NCI-H82 (cell line): ENCODE results near the gene DALRD3.

Experiments used
- DNase-seq: peaks from one replicate; lab custom pipeline; 2025; lab: John Stamatoyannopoulos, UW

Gene DALRD3

DNA sequence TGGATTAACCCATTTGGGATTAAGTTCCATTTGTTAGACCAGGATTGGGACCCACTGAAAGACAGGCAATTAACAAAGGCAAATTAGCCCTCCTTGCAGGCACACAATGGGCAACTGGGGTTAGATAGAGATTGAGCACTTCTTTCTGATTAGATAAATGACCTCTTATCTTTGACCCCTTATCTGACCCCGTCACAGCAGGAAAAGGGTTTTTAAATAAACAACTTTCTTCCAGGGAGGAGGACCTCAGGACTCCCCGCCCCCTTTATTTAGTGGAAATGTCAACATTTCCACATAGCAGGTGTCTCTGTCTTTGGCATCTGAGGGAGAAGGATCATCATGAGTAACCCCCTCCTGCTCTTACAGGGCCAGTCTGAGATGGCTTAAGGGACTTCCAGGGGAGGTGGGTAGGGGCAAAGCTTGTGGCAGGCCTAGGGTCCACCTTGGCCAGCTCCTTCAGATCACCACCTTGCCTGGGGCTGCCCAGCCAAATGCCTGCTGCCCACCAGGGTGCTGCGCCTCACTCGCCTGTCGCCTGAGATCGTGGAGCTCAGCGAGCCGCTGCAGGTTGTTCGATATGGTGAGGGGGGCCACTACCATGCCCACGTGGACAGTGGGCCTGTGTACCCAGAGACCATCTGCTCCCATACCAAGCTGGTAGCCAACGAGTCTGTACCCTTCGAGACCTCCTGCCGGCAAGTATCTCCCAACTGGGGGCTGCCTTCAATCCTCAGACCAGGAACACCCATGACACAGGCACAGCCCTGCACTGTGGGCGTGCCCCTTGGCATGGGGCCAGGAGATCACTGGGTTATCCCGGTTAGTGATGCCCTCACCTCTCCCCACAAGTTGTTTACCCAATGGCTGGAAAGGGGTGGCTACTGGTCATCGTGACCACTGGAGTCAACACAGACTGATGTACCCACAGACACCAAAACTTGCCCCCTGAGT is 13.8 kb downstream of the DALRD3 start:
- DNase-seq, result peak; percentile 21

DNA sequence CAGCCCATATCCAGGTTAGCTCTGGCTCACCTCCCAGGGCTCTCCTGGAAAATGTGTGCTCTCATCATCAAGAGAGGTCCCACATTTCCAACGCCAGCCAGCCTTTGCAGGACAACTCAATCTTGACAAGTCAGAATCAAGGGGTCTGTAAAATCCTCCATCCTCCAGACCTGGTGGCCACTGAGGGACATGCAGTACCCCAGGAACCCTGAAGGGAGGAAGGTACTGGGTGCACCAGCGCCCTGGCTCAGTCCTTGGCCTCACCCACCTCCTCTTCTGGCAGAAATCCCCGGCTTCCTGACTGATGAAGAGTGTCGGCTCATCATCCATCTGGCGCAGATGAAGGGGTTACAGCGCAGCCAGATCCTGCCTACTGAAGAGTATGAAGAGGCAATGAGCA is 17.2 kb downstream of the DALRD3 start:
- no peak for DNase-seq

DNA sequence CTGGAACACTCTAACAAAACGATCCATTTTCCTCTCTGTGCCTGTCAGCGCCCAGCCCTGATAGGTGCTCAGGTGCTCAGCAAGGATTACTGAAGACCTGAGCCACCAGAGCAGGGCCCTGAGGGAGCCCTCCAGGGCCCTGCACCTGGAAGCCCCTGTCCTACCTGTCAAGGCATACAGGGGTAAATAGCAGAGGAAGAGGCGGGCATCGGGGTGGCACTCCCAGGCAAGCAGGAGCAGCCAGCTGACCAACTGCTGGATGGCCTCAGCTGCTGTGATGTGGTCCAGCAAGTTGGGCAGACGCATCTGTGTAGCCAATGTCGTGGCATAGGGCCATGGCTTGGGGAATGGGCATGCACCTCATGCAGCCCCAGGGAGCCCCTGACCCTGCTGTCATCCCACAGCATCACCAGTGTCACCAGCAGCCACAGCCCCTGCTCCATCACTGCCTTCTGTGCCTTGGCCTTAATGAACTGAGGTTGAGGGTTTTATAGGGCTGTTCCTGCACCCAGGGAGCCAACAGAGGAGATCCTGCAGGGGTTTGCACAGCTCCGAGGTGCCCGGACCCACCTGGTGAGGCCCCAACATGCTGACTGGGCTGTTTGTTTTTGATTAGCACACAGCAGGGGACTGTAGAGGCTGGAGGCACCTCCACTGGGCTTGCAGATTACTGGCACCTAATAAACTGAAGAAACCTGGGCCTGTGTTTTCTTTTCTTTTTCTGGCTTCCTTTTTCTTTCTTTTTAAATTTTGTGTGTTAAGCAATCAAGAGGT is 19.1 kb downstream of the DALRD3 start:
- no peak for DNase-seq

DNA sequence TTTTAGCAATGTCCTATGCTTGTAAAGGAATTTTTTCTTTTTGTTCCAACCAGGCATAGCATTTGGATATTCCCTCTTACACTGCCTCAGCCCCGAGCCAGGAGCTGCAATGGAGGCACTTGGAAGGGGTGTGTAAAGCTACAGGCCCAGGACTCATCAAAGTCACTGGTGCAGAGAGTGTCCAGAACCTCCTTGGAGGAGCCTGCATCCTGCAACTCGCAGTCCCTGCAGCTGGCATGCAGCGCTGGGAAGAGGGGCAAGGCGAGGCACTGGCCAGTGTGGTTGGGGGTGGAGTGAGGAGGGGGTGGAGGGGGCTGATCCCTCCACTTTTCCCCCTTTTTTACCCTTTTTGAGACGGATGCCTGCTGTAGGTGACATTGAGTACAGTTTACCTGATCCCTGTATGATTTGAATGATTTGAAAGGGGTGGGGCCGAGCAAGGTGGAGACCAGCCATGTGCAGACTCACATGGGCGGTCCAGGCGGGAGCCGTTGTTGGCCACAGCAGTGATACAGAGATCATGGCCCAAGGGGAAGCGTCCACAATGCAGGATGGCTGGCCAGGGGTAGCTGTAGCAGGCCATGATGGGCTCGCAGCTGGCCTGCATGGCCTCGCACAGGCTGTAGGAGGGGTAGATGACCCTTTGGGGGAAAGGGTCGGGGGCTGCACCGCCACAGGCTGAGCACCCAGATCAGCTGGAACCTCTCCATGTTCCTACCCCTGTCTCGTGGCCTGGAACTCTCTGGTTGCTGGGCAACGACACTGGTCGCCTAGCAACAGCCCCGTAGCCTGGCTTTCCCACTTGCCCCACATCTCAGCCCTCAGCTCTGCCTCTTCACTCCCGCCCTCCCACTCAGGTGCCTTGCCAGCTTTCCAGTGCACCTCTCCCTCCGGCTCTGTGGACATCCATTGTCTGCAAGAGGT is 20.4 kb downstream of the DALRD3 start:
- peak; percentile 13 for DNase-seq

DNA sequence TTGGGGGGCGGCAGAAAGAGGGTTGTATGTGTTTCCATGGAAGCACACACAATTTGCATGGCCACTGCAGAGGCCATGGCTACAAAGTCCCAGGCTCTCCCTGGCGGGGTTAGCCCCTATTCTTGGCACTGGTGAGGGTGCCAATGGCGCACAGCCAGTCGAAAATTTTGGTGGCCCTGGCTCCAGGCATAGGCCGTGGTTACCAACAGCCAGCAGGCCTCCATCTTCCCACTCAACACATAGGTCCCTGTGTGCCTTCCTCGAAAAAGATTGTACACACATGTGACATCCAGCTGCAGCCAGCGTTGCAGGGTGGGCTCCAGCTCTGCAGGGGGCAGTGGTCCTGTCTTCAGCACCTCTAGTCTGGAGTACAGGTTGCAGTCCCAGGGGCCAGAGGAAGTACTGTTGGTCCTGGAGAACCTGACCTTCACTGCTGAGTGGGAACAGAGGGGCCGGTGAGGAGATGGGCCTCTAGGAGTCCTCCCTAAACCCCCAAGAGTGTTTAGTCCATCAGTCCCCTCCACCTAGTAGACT is 21.2 kb downstream of the DALRD3 start:
- no peak for DNase-seq

DNA sequence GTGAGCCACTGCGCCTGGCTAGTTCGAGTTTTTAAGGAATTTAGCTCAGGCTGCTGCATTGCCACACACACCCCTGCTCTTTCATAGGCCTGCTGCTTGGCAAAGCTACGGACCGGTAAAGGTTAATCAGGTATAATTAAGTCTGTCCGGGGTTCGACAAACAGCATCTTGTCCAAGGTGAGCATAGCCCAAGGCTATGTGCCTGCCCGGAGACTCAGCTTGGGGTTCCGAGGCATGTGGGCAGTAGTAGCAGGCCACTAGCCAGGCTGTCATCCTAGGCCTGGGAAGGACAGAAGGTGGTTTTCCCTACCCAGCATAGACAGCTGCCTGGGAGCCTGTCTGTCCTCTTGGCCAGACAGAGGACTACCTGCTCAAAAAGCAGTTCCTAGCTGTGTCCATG is 21.7 kb downstream of the DALRD3 start:
- DNase-seq, result no peak

DNA sequence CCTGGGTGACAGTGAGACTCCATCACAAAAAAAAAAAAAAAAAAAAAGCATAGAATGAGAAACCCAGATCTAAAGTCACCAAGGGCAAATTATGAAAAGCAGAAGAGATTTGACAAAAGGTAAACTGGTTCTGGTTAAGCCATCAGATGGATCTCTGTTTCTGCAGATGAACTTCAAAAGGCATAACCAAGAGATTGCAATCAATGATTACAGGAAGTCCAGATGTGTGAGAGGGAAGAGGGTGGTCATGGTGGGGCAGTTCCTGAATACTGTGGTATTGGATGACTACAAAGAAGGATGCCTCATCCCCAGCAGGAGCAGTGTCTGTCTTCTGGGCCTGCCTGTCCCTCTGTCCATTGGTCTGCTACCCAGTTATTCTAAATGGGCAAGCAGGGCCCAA is 24.5 kb downstream of the DALRD3 start:
- no peak for DNase-seq

DNA sequence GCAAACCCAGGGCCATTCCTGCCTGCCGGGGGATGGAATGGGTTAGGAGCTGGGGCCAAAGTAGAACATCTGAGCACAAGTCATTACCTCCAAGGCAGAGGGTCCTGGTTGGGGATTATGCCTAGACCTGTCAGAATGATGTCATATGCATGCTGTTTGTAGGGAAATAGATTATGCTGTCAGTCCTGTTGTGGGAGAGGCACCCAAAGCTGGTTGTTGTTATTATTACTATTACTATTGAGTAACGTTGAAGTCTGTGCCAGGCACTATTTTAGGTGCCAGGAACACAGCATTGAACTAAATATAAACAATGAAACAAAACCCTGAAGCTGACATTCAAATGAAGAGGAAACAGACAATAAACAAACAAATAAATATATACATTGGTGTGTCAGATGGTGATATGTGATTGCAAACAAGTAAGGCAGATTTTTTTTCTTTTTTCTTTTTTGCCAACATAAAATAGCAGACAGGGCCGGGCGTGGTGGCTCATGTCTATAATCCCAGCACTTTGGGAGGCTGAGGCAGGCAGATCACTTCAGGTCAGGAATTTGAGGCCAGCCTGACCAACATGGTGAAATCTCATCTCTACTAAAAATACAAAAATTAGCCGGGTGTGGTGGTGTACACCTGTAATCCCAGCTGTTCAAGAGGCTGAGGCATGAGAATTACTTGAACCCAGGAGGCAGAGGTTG is 26.4 kb downstream of the DALRD3 start:
- no peak for DNase-seq

DNA sequence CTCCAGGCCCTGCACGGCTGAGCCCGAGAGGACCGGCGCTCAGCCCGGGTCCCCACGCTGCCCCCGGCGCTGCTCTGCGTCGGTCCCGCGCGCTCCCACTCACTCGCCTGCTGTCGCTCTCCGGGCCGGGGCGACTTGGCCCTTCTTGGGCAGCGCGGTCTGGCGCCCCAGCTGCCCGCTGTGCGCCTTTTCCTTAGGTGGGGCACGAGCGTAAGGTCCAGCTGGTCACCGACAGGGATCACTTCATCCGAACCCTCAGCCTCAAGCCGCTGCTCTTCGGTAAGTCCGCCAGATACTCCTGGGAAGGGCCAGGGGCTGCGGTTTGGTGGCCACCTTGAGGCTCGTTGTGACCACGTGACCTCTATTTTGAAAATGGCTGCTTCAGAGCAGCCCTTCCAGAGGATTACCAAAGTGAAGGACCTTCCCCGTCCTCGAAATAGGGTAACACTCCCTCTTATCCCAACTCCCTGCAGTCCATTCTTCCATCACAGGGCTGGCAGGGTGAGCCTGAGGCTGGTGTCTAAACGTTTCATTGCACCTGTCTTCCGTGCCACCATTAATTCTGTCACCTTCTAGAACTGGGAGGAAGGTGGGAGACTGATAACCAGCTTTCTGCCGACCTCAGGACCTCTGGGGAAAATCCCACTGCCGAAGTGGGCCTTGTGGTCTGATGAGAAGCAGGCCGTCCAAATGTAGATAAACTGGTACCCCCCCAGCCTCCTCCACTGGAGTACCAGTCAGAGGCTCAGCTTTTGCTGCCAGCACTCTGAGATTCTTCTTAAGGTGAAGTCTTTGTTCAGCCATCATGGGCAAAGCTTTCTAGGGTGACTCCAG is 27.5 kb downstream of the DALRD3 start:
- peak; percentile 40 for DNase-seq

DNA sequence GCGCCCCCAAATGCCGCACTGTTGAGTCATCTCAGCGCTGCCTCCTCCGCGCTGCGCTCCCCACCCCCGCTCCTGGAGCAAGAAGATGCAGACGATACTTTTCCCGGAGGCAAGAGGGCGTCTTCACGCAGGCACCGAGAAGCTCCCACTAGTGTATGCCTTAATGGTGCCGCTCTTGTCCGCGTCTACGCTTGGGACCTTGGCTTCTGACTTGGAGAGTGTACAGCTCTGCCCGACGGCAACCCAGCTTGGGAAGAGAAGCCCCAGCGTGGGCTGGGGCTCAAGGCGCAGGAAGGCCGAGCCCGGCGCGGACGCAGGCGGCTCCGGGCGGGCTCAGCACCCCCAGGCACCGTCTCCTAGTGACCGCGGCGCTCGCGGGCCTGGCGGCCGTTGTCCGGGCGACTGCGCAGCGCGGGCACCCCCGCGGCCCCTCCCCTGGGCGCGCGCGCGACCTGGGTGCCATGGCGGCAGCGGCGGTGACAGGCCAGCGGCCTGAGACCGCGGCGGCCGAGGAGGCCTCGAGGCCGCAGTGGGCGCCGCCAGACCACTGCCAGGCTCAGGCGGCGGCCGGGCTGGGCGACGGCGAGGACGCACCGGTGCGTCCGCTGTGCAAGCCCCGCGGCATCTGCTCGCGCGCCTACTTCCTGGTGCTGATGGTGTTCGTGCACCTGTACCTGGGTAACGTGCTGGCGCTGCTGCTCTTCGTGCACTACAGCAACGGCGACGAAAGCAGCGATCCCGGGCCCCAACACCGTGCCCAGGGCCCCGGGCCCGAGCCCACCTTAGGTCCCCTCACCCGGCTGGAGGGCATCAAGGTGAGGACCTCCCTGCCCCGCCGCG is 28.4 kb downstream of the DALRD3 start, which contains the start of gene P4HTM:
TSS of gene P4HTM (plus strand) at position 446 of the 840 bp plus-strand sequence. CDS start at position 462, 16 bp downstream.
- DNase-seq, result peak; percentile 71

DNA sequence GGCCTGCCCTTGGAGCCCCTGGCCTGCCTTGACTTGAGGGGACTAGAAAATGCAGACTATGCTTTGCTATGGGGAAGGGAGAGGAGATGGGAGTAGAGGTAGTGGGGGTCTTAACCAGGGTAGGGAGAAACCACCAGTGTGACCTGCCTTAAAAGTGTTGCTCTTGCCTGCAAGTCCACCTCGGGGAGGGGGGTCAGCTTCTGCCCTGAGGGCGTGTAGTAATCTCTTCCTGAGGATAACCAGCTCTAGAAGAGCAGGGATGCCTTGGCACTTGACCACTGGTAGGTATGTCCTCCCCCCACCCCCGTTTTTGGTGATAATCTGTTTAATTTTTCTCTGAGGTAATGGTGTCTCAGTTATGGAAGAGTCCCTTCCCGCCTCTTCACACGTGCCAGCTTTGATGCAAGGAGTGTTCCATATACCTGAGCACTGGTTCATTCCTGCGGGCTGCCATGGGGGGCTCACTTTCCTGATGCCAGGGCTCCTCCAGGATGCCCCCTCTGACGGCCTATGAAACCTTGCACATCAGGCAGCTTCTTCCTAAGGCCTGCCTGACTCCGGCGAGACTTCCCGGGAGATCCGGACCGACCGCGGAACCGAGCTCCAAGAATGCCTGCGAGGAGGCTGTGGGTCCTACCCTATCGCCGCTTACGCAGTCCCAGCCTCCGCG is 29.1 kb downstream of the DALRD3 start:
- no peak for DNase-seq

DNA sequence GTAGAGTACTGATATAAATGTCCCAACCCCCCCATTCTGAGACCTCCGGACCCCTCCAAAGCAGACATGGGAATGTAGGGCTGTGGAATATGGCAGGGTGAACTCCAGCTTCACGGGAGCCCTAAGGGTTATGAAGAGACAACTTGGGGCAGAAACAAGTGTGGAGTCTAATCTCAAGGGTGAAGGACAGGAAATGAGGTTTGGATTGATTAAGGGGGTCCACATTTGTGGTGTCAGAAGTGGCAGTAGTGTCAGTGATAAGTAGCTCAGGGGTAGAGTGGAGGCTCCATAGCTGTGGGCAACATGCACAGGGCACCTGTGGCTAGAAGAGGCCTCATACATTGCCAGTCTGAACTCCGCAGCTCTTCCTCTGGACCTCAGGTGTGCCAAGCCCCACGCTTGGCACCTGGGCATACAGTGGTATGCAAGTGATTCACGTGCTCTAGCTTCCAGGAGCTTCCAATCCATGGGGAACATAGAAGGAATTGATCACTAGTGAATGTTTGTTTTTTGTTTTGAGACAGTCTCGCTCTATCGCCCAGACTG is 32.5 kb downstream of the DALRD3 start:
- no peak for DNase-seq

DNA sequence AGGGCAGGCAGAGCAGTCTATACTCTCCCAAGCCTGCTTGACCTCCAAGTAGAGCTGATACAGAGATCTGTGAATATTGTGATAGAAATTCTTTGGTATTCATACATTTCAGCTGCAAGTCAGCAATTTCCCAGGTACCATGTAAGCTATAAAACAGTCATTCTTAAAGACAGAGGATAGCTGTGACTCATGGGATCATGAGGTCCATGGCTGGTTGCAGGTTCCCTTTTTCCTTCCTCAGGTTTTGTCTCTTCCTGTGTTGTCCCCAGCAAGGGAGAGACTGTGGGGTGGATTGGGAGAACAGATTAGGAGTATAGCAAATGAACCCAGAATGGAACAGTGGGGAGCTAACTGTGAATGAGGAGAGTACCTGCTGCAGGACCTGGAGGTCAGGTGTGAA is 33.7 kb downstream of the DALRD3 start:
- no peak for DNase-seq

DNA sequence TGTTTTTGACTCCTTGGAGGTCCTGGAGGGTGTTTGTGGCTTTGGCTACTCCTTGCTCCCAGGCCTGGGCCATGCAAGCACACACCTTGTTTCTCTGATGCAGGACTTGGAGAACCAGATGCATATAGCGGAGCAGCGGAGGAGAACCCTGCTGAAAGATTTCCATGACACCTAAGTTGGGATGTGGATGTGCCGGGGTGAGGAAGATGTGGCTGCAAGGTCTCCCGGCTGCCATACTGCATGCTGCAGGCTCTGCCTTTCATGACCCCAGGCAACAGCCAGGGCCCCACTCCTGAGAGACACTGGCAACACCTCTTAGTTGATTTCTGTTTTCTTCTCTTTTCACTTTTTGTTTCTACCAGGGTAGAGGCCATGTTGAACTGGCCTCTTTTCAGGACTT is 35.3 kb downstream of the DALRD3 start:
- no peak for DNase-seq

DNA sequence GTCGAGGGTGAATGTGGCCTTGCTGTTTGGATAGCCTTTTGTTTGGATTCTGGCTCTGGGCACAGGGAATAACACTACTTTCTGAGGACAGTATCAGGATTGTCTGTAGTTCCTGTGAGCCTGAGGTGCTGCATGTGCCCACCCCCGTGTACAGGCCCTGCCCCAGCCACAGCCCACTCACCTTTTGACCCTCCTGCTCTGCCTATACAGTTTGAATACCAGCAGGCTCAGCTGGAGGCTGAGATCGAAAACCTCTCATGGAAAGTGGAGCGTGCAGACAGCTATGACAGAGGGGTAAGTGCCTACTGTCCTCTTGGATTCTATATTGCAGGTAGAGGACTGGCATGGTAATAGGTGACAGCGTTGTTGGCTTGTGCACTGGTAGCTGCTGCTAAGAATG is 35.7 kb downstream of the DALRD3 start:
- no peak for DNase-seq

DNA sequence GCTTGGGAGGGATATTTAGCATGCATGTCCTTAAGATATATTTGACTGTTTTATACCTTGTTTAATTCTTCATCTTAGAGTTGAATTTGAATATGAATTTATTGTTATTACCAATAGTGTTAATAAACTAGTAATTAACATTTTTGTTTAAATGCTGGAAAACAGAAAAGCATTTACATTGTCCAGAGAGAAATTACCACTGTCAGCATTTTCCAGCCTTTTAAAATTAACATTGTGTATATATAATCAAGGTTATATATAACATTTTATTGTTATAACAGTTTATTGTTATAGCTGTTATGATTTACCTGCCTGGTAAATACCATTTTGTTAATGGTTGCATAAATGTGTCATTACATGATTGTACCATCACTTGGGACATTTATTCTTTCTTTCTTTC is 36.4 kb downstream of the DALRD3 start:
- DNase-seq, result no peak

DNA sequence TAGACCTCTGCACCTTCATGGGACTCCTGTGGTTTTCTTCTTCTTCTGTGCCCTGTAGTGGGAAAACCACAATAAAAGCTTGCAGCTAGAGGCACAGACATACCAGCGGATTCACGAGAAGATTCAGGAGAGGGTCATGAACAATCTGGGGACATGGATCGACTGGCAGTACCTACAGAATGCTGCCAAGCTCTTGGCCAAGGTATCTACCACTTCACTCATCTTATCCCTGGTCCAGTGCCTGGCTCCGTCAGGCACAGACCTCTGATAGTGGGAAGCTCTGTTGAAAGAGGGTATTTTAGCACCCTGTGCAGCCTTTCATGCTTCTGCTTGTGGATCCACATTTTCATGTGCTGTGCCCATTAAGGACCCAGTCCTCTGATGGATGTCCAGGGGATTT is 38.1 kb downstream of the DALRD3 start:
- no peak for DNase-seq

DNA sequence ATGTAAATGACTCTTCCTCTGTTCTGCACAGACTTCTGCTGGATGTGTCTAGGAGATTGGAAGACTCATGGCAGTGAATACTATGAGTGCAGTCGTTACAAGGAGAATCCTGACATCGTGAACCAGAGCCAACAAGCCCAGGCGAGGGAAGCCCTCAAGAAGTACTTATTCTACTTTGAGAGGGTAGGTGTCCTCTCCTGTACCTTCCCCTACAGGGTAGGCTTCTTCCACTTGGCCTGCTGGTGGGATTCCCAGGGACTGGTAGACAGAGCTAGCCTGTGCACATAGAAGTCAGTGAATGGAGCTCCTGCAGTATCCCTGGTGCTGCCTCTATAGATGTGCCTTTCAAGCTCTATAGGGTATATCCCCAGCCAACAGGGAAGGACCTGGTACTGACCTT is 38.9 kb downstream of the DALRD3 start:
- DNase-seq, result no peak
